Liver (tissue), 9 donors: ENCODE data around the gene JAKMIP3. TPM values are rescaled to one million over a fixed set of nuclear protein-coding genes. Genes with fewer than 3 reads are reported as not detected.

Experiments used
- DNase-seq: peaks from one replicate; pipeline ENCODE4 v3.0.0-alpha.2; 2017; ENCODE audit warnings: low spot score
- H3K27ac ChIP-seq, 2 donors: one replicate each; pipeline ENCODE4 v1.7.0; 2013; ENCODE audit warnings: inconsistent platforms in 2 of 2, low read length in 2 of 2, control low read depth in 1 of 2, low read depth in 1 of 2, mild to moderate bottlenecking in 1 of 2
- H3K27me3 ChIP-seq, 4 donors: one replicate each; pipeline versions ENCODE4 v1.6.1 to v1.7.0; 2013; ENCODE audit warnings: low read length in 3 of 4, inconsistent platforms in 1 of 4, mild to moderate bottlenecking in 1 of 4, moderate library complexity in 1 of 4; ENCODE audit not compliant: control insufficient read depth in 4 of 4, insufficient read depth in 4 of 4
- H3K36me3 ChIP-seq, 4 donors: one replicate each; pipeline versions ENCODE4 v1.6.1 to v1.7.0; 2013; ENCODE audit warnings: low read length in 3 of 4, mild to moderate bottlenecking in 3 of 4, low read depth in 1 of 4, moderate library complexity in 1 of 4; ENCODE audit not compliant: control insufficient read depth in 4 of 4, insufficient read depth in 3 of 4
- H3K4me1 ChIP-seq, 4 donors: one replicate each; pipeline versions ENCODE4 v1.6.1 to v1.7.0; 2013; ENCODE audit warnings: low read length in 3 of 4, mild to moderate bottlenecking in 3 of 4, moderate library complexity in 1 of 4; ENCODE audit not compliant: control insufficient read depth in 4 of 4, insufficient read depth in 4 of 4
- H3K4me3 ChIP-seq, 3 donors: one replicate each; pipeline versions ENCODE4 v1.6.1 to v1.7.0; 2013; ENCODE audit warnings: low read length in 3 of 3, control low read depth in 1 of 3, low read depth in 1 of 3, mild to moderate bottlenecking in 1 of 3
- H3K9ac ChIP-seq, 2 donors: one replicate each; pipeline ENCODE4 v1.7.0; 2013; ENCODE audit warnings: low read length in 2 of 2, mild to moderate bottlenecking in 2 of 2, moderate library complexity in 2 of 2, control low read depth in 1 of 2, low read depth in 1 of 2
- H3K9me3 ChIP-seq, 4 donors: one replicate each; pipeline versions ENCODE4 v1.6.1 to v1.7.0; 2013; ENCODE audit warnings: low read length in 3 of 4; ENCODE audit not compliant: control insufficient read depth in 4 of 4
- ATF3 ChIP-seq: IDR thresholded peaks from 2 replicates; pipeline ENCODE4 v1.6.1; 2016; ENCODE audit warnings: antibody characterized with exemption
- CTCF ChIP-seq: fragments of 150-350 bp; IDR thresholded peaks from 2 replicates; pipeline ENCODE4 v1.5.1; 2017; ENCODE audit warnings: improper control_type of control experiment, low read depth, low read length; ENCODE audit not compliant: missing input control
- EGR1 ChIP-seq, 2 donors: IDR thresholded peaks; 2 replicates each; pipeline ENCODE4 v1.6.1; 2016 to 2018; ENCODE audit warnings: antibody characterized with exemption in 2 of 2, low read depth in 2 of 2
- FOXA1 ChIP-seq: IDR thresholded peaks from 2 replicates; pipeline ENCODE4 v1.6.1; 2016; ENCODE audit warnings: antibody characterized with exemption
- FOXA2 ChIP-seq: IDR thresholded peaks from 2 replicates; pipeline ENCODE4 v1.6.1; 2016; ENCODE audit warnings: antibody characterized with exemption
- GABPA ChIP-seq, 2 donors: IDR thresholded peaks in 1 of 2; conservative IDR thresholded peaks in 1 of 2; 2 replicates each; pipeline ENCODE4 v1.6.1; 2016; ENCODE audit warnings: antibody characterized with exemption in 2 of 2, mild to moderate bottlenecking in 1 of 2, moderate library complexity in 1 of 2
- HNF4A ChIP-seq, 2 donors: conservative IDR thresholded peaks; 2 replicates each; pipeline ENCODE4 v1.6.1; 2016; ENCODE audit warnings: antibody characterized with exemption in 2 of 2, mild to moderate bottlenecking in 2 of 2
- JUND ChIP-seq, 2 donors: IDR thresholded peaks; 2 replicates each; pipeline ENCODE4 v1.6.1; 2016; ENCODE audit warnings: antibody characterized with exemption in 2 of 2
- MAX ChIP-seq: IDR thresholded peaks from 2 replicates; pipeline ENCODE4 v1.6.1; 2016; ENCODE audit warnings: antibody characterized with exemption
- NR2F2 ChIP-seq: IDR thresholded peaks from 2 replicates; pipeline ENCODE4 v1.6.1; 2016; ENCODE audit warnings: antibody characterized with exemption
- REST ChIP-seq: IDR thresholded peaks from 2 replicates; pipeline ENCODE4 v1.6.1; 2016; ENCODE audit warnings: antibody characterized with exemption, mild to moderate bottlenecking
- RXRA ChIP-seq, 2 donors: IDR thresholded peaks; 2 replicates each; pipeline ENCODE4 v1.6.1; 2017 to 2018; ENCODE audit warnings: antibody characterized with exemption in 2 of 2, mild to moderate bottlenecking in 1 of 2
- SP1 ChIP-seq: IDR thresholded peaks from 2 replicates; pipeline ENCODE4 v1.6.1; 2018; ENCODE audit warnings: antibody characterized with exemption, mild to moderate bottlenecking
- TAF1 ChIP-seq: conservative IDR thresholded peaks from 2 replicates; pipeline ENCODE4 v1.6.1; 2016; ENCODE audit warnings: antibody characterized with exemption, mild to moderate bottlenecking
- YY1 ChIP-seq: IDR thresholded peaks from 2 replicates; pipeline ENCODE4 v1.6.1; 2016; ENCODE audit warnings: antibody characterized with exemption, mild to moderate bottlenecking
- ZBTB33 ChIP-seq: IDR thresholded peaks from 2 replicates; pipeline ENCODE4 v1.6.1; 2016; ENCODE audit warnings: antibody characterized with exemption
- WGBS: extraction: QIAGEN DNeasy Blood & Tissue Kit; methylation state at CpG from one replicate; pipeline ENCODE4 v1.1.7; 2013; 5-methylcytosine and 5-hydroxymethylcytosine counted together
- polyA plus RNA-seq, 2 donors: library from polyadenylated mRNA; stranded (reverse) in 1 of 2; unstranded in 1 of 2; fragments of 200-250 nt in 1 of 2; fragments of >200 nt in 1 of 2; fragmentation: Nextera tagmentation in 1 of 2; extraction: Ambion mirVana in 1 of 2; gene quantifications; one replicate each; pipeline versions ENCODE4 v1.2.1 to v1.2.3, GENCODE V29; 2013 to 2015
- total RNA-seq, 2 donors: library from RNA; depleted of rRNA; stranded (reverse); fragments of >200 nt; gene quantifications; one replicate each; pipeline ENCODE4 v1.2.3, GENCODE V29; 2014
- donor health status: healthy.
- donor health status: healthy.
- donor health status: healthy.
- donor health status: healthy.
- donor health status: healthy.

JAKMIP3 gene
- total and polyA plus RNA-seq, 4 donors = 0.08 to 0.17 (median 0.09) TPM; not detected in 1

GRCh38 chr10:132021046-132021445 lies 44.7 kb upstream of the JAKMIP3 start:
- no peak for DNase-seq
- Histone ChIP-seq H3K27ac (no peak overlapping the region), H3K9me3 (no peaks in the 10 kb centered on the region), H3K27me3 (no peaks in the 10 kb centered on the region), H3K36me3 (no peaks in the 10 kb centered on the region), H3K4me1 (peaks cover 0 to 9% (median 7%) of the 10 kb centered on the region in 4 donors), H3K9ac (no peak overlapping the region), H3K4me3 (no peak overlapping the region)
- WGBS = 96% methylated on average over 24 of the region's 24 CpGs
- TF ChIP-seq GABPA (IDR thresholded peaks at IDR 0.05 in 1 of 2, conservative IDR thresholded peaks at IDR 0.05 in 1 of 2) (no peak), RXRA (IDR thresholded peaks at IDR 0.05) (no peak), JUND (IDR thresholded peaks at IDR 0.05) (no peak), MAX (no peak), ATF3 (no peak), SP1 (no peak), FOXA1 (no peak), REST (no peak), HNF4A (conservative IDR thresholded peaks at IDR 0.05) (no peak), NR2F2 (no peak), EGR1 (IDR thresholded peaks at IDR 0.05; ENCODE audit: low read depth in 2 of 2) (no peak), TAF1 (no peak), YY1 (no peak), ZBTB33 (no peak), FOXA2 (no peak), CTCF (no peak)
